GM12874 (cell line): ENCODE data around the gene COTL1.

Experiments used
- CTCF ChIP-seq: IDR thresholded peaks from 2 replicates; pipeline ENCODE4 v1.5.1; 2011; ENCODE audit warnings: low read depth, mild to moderate bottlenecking, control low read depth, low read length, moderate library complexity; ENCODE audit not compliant: insufficient read depth

COTL1 gene

GRCh38 chr16:84631153-84631466 lies 13.2 kb upstream of the COTL1 start:
- no peak for TF ChIP-seq CTCF

GRCh38 chr16:84630446-84631152 lies 12.7 kb upstream of the COTL1 start:
- no peak for TF ChIP-seq CTCF

- no peak for TF ChIP-seq CTCF
Measured at GRCh38 chr16:84630009-84630408, 12.1 kb upstream of the COTL1 start.

GRCh38 chr16:84629580-84629979 lies 11.7 kb upstream of the COTL1 start:
- TF ChIP-seq CTCF = no peak

GRCh38 chr16:84628226-84628731 lies 10.4 kb upstream of the COTL1 start:
- TF ChIP-seq CTCF = no peak

GRCh38 chr16:84625556-84625955 lies 7.7 kb upstream of the COTL1 start:
- no peak for TF ChIP-seq CTCF

- TF ChIP-seq CTCF = no peak
Measured at GRCh38 chr16:84618581-84619460, 943 bp upstream of the COTL1 start.
